Measurements from ENCODE around the gene MRTFA. TPM values are rescaled to one million over a fixed set of nuclear protein-coding genes. Genes with fewer than 3 reads are reported as not detected.
"Not testable (repeated sequence)": the region's sequence is repeated elsewhere in the genome, so short reads cannot be mapped to it uniquely, and the experiment has no call there.

Gene MRTFA
- polyA plus RNA-seq, 2 of the 4 experiments (the other 2 are of a cell fraction): 6.8 to 48.3 TPM

DNA sequence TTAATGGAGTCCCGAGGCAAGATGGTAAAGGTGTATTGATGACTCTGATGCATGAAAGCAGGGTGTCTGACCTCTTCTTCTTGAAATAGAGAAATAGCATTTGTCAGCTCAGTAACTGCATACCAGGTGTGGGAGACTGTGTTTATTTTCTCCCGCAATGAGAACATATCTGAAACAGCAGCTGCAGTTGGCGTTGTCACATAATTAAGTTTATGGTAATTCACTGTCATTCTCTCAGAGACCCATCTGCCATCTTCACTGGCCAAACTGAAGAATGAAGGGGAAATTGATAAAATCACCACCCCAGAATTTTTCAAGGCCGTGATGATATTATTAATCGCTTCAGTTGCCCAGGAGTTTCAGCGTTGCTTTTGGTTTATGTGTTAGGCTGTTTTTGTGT is 22.6 kb upstream of the MRTFA start:
- Histone ChIP-seq H3K27ac (no peak overlapping the region), H3K9me3 (no peaks in the 10 kb centered on the region), H3K4me2 (no peak overlapping the region), H3K4me1 (peaks cover 10% of the 10 kb centered on the region), H3K4me3 (no peak overlapping the region)
- ChIA-PET POLR2A (no interaction called here), CTCF (interaction anchor here (1.0 to 2.5 kb wide), 4 partner anchors 24 to 240 kb away, joined by 3 to 8 read pairs (median 5); no protein-coding TSS in a partner anchor)
- 85% methylated on average over 6 of the region's 6 CpGs for WGBS (ENCODE audit: missing lambda C conversion rate)
- FAIRE-seq (no peak), DNase-seq (ENCODE audit: low read depth in 1 of 2, low spot score in 1 of 2) (no peak), ATAC-seq (no peak)
- TF ChIP-seq NPAS2 (CRISPR knock-in tag; IDR thresholded peaks at IDR 0.05; ENCODE audit: borderline replicate concordance) (no peak), MAZ (IDR thresholded peaks at IDR 0.05; ENCODE audit: borderline replicate concordance, low read depth, low read length) (no peak), GATA3 (IDR thresholded peaks at IDR 0.05; ENCODE audit: borderline replicate concordance) (no peak), SMC3 (IDR thresholded peaks at IDR 0.05) (no peak)
- TF ChIP-seq, protein P1, sequence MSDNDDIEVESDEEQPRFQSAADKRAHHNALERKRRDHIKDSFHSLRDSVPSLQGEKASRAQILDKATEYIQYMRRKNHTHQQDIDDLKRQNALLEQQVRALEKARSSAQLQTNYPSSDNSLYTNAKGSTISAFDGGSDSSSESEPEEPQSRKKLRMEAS (IDR thresholded peaks at IDR 0.05): no peak
- TF ChIP-seq, protein P2, sequence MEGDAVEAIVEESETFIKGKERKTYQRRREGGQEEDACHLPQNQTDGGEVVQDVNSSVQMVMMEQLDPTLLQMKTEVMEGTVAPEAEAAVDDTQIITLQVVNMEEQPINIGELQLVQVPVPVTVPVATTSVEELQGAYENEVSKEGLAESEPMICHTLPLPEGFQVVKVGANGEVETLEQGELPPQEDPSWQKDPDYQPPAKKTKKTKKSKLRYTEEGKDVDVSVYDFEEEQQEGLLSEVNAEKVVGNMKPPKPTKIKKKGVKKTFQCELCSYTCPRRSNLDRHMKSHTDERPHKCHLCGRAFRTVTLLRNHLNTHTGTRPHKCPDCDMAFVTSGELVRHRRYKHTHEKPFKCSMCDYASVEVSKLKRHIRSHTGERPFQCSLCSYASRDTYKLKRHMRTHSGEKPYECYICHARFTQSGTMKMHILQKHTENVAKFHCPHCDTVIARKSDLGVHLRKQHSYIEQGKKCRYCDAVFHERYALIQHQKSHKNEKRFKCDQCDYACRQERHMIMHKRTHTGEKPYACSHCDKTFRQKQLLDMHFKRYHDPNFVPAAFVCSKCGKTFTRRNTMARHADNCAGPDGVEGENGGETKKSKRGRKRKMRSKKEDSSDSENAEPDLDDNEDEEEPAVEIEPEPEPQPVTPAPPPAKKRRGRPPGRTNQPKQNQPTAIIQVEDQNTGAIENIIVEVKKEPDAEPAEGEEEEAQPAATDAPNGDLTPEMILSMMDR (IDR thresholded peaks at IDR 0.05): no peak

DNA sequence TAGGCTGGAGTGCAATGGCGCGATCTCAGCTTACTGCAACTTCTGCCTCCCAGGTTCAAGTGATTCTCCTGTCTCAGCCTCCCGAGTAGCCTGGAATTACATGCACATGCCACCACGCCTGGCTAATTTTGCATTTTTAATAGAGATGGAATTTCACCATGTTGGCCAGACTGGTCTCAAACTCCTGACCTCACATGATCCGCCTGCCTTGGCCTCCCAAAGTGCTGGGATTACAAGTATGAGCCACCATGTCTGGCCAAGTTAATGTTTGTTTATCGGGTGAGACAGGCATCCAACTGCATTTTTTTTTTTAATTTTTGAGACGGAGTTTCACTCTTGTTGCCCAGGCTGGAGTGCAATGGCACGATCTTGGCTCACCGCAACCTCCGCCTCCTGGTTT is 20.1 kb upstream of the MRTFA start:
- not testable (repeated sequence) for DNase-seq (ENCODE audit: low read depth in 1 of 2, low spot score in 1 of 2); FAIRE-seq; H3K4me3 ChIP-seq; H3K9me3 ChIP-seq; H3K4me2 ChIP-seq; ATAC-seq; H3K27ac ChIP-seq
- CTCF ChIA-PET: interaction anchor here (2.2 kb wide), 1 partner anchor 26 kb away, joined by 11 read pairs; no protein-coding TSS in a partner anchor
- POLR2A ChIA-PET: interaction anchor here (0.6 kb wide), 1 partner anchor 147 kb away, joined by 4 read pairs; no protein-coding TSS in a partner anchor
- WGBS (ENCODE audit: missing lambda C conversion rate): 96% methylated on average over 10 of the region's 10 CpGs
- peaks cover 22% of the 10 kb centered on the region for H3K4me1 ChIP-seq

DNA sequence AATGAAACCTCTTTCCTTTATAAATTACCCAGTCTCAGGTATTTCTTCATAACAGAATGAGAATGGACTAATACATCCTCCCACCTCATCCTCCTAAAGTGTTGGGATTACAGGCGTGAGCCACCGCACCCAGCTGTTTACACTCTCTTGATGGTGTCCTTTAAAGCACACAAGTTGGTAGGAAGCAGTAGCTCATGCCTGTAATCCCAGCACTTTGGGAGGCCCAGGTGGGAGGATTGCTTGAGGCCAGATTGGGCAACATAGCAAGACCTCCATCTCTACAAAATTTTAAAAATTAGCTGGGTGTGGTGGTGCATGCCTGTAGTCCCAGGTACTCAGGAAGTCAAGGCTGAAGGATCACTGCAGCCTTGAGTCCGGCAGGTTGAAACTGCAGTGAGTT is 19.4 kb upstream of the MRTFA start:
- not testable (repeated sequence) for H3K27ac ChIP-seq; FAIRE-seq; H3K4me3 ChIP-seq; H3K9me3 ChIP-seq; H3K4me2 ChIP-seq; DNase-seq (ENCODE audit: low read depth in 1 of 2, low spot score in 1 of 2); ATAC-seq
- 100% methylated on average over 3 of the region's 3 CpGs for WGBS (ENCODE audit: missing lambda C conversion rate)
- ChIA-PET CTCF (interaction anchor here (0.9 to 1.1 kb wide), 2 partner anchors 27 to 219 kb away, joined by 4 to 5 read pairs; no protein-coding TSS in a partner anchor), POLR2A (interaction anchor here (0.6 kb wide), 1 partner anchor 148 kb away, joined by 4 read pairs; no protein-coding TSS in a partner anchor)
- H3K4me1 ChIP-seq: peaks cover 26% of the 10 kb centered on the region

DNA sequence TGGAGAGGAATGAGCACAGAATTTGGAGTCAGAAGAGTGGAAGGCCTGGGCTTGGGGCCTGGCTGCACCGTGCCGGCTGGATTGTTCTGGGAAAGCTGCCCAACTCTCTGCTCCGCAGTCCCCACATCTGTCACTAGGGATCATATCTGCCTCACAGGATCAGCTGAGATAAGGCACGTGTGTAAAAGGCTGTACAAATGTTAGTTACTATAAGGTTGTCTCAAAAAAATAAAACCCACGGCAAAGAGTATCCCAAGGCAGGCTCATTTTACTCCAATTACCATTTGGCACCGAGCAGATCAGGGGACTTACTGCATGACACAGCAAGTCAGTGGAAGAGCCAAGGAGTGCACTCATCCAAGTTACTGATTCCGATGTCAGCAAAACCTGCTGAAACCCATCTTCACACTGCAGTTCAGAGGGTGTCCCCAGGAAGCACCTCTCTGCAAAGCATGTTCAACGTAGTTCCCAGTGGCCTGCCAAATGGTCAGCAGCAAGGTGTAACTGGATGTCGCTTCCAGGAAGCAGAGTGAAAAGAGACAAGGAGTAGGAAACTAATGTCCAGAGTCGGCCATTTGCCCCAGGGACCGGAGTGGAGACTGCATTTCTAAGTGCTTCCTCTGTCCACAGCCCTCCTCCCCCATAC is 18.1 kb upstream of the MRTFA start:
- H3K4me3 ChIP-seq: no peak overlapping the region
- 52% methylated on average over 11 of the region's 11 CpGs for WGBS (ENCODE audit: missing lambda C conversion rate)
- peaks cover 31% of the 10 kb centered on the region for H3K4me1 ChIP-seq
- H3K27ac ChIP-seq: peak overlapping the region; percentile 27 to 60; a peak in 5 of 6 replicates
- H3K9me3 ChIP-seq: no peaks in the 10 kb centered on the region
- peak overlapping the region; percentile 34; the same call in 1 of the 3 replicates for H3K4me2 ChIP-seq
- ATAC-seq: peak; percentile 26 to 47; a peak in 3 of 6 replicates
- no peak for FAIRE-seq
- ChIA-PET POLR2A (interaction anchor here (0.5 kb wide), 1 partner anchor 303 kb away, joined by 4 read pairs; no protein-coding TSS in a partner anchor), CTCF (interaction anchor here (0.8 to 1.4 kb wide), 2 partner anchors 15 to 18 kb away, joined by 3 read pairs; partner anchors contain the start of gene MRTFA)
- peak; percentile 41 to 43 for DNase-seq (ENCODE audit: low read depth in 1 of 2, low spot score in 1 of 2)
- TF ChIP-seq GATA3 (IDR thresholded peaks at IDR 0.05; ENCODE audit: borderline replicate concordance): no peak
- TF ChIP-seq SMC3 (IDR thresholded peaks at IDR 0.05): 0 out of 3 replicates have a peak, but pooled peaks have one; percentile 9
- TF ChIP-seq RCOR1 (IDR thresholded peaks at IDR 0.05; ENCODE audit: low read depth, low read length): no peak
- TF ChIP-seq FOXS1 (CRISPR knock-in tag; IDR thresholded peaks at IDR 0.05): no peak
- no peak for TF ChIP-seq TFCP2L1 (CRISPR knock-in tag; IDR thresholded peaks at IDR 0.05)
- TF ChIP-seq, protein P3, sequence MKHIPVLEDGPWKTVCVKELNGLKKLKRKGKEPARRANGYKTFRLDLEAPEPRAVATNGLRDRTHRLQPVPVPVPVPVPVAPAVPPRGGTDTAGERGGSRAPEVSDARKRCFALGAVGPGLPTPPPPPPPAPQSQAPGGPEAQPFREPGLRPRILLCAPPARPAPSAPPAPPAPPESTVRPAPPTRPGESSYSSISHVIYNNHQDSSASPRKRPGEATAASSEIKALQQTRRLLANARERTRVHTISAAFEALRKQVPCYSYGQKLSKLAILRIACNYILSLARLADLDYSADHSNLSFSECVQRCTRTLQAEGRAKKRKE (CRISPR knock-in tag; IDR thresholded peaks at IDR 0.05; ENCODE audit: low read depth): no peak
- TF ChIP-seq JUN (IDR thresholded peaks at IDR 0.05): no peak
- no peak for TF ChIP-seq HOXB5 (CRISPR knock-in tag; IDR thresholded peaks at IDR 0.05)
- TF ChIP-seq PHF8 (IDR thresholded peaks at IDR 0.05; ENCODE audit: borderline replicate concordance, low read depth): no peak
- no peak for TF ChIP-seq CBX2 (IDR thresholded peaks at IDR 0.05; ENCODE audit: borderline replicate concordance, low read depth)
- peak; percentile 58 for TF ChIP-seq MAFK (IDR thresholded peaks at IDR 0.05; ENCODE audit: partially characterized antibody)
- no peak for TF ChIP-seq RNF2 (IDR thresholded peaks at IDR 0.05; ENCODE audit: borderline replicate concordance, low read depth)
- TF ChIP-seq EP300 (IDR thresholded peaks at IDR 0.05): no peak
- TF ChIP-seq RAD21 (conservative IDR thresholded peaks at IDR 0.05 in 1 of 2, IDR thresholded peaks at IDR 0.05 in 1 of 2): peak; percentile 36 to 37; a peak in 3 of 5 replicates
- TF ChIP-seq NR3C1 (IDR thresholded peaks at IDR 0.05): no peak
- TF ChIP-seq, protein P1 (IDR thresholded peaks at IDR 0.05): no peak
- TF ChIP-seq, protein P2 (IDR thresholded peaks at IDR 0.05): no peak
- no peak for TF ChIP-seq CEBPB (IDR thresholded peaks at IDR 0.05)
- no peak for TF ChIP-seq CHD4 (IDR thresholded peaks at IDR 0.05; ENCODE audit: borderline replicate concordance)
- no peak for TF ChIP-seq NFE2L2 (conservative IDR thresholded peaks at IDR 0.05; ENCODE audit: low read length)

All from A549 (cell line).